HCT116 (cell line): ENCODE results near the gene NCDN. TPM values are rescaled to one million over a fixed set of nuclear protein-coding genes. Genes with fewer than 3 reads are reported as not detected.
A peak's percentile ranks its signal among the peaks of the same experiment; 100 is the strongest.

Experiments
- ATAC-seq: fragments of 200-7000 bp; cut with Tn5 transposase; 2 replicates; pipeline ENCODE4 v1.9.1; 2020; ENCODE audit warnings: mild to moderate bottlenecking, moderate library complexity
- BruUV-seq: library from RNA; stranded (reverse); fragments of 400-500 nt; replicated peaks from 2 replicates; lab custom pipeline; 2021; lab: Mats Ljungman, UMichigan
- CTCF ChIA-PET: fragments of 300-600 bp; sonication (Branson Sonifier 250); formaldehyde crosslinking; loops from one replicate; lab custom pipeline; 2021; ENCODE audit warnings: antibody characterized with exemption; lab: Charles Lee
- POLR2A ChIA-PET: fragments of 300-600, 350-600 bp; sonication (Branson Sonifier 250); formaldehyde crosslinking; loops from one replicate; lab custom pipeline; 2021; ENCODE audit warnings: antibody characterized with exemption; lab: Charles Lee
- RAD21 ChIA-PET, 2 experiments: fragments of 300-600 bp; sonication (Branson Sonifier 250); formaldehyde crosslinking; loops; one replicate each; lab custom pipeline; 2023; ENCODE audit warnings: low total read pairs in 2 of 2; ENCODE audit not compliant: uncharacterized antibody in 2 of 2, unreplicated experiment in 2 of 2, low non-redundant PET in 1 of 2; lab: Charles Lee
- DNase-seq: peaks from one replicate; pipeline ENCODE4 v3.0.0-alpha.2; 2010; ENCODE audit warnings: low read depth, low spot score
- H2AFZ ChIP-seq: fragments of 200-600 bp; shearing (Covaris generic), sonication (generic); 2 replicates; pipeline ENCODE4 v1.6.1; 2017; ENCODE audit warnings: low read depth, mixed run types, mixed read lengths, antibody characterized with exemption, low read length; ENCODE audit not compliant: poor library complexity, severe bottlenecking
- H3K27ac ChIP-seq: 2 replicates; pipeline ENCODE4 v1.5.1; 2012; ENCODE audit warnings: low read depth, low read length
- H3K27me3 ChIP-seq: fragments of 200-600 bp; sonication (generic); 2 replicates; pipeline ENCODE4 v1.6.1; 2016; ENCODE audit warnings: mixed run types, low read length, mixed read lengths; ENCODE audit not compliant: insufficient read depth
- H3K36me3 ChIP-seq, 2 experiments: fragments of 200-500 bp in 1 of 2; fragments of 200-600 bp in 1 of 2; sonication (Bioruptor generic) in 1 of 2; sonication (generic) in 1 of 2; 2 replicates each; pipeline versions ENCODE4 v1.5.1 to v1.6.1; 2014 to 2016; ENCODE audit warnings: low read length in 2 of 2, inconsistent platforms in 1 of 2, mixed read lengths in 1 of 2, mixed run types in 1 of 2; ENCODE audit not compliant: insufficient read depth in 2 of 2, control insufficient read depth in 1 of 2
- H3K4me1 ChIP-seq, 2 experiments: fragments of 200-600 bp in 1 of 2; sonication (generic) in 1 of 2; 2 replicates each; pipeline versions ENCODE4 v1.5.1 to v1.6.1; 2012 to 2017; ENCODE audit warnings: low read length in 2 of 2, inconsistent platforms in 1 of 2, mild to moderate bottlenecking in 1 of 2, mixed read lengths in 1 of 2, mixed run types in 1 of 2, moderate library complexity in 1 of 2; ENCODE audit not compliant: insufficient read depth in 2 of 2, control insufficient read depth in 1 of 2
- H3K4me2 ChIP-seq: fragments of 200-600 bp; sonication (generic); 2 replicates; pipeline ENCODE4 v1.6.1; 2017; ENCODE audit warnings: mixed run types, low read length, mixed read lengths
- H3K4me3 ChIP-seq, 2 experiments: fragments of 200-600 bp in 1 of 2; sonication (generic) in 1 of 2; replicated peaks in 1 of 2; 2 replicates each; pipeline ENCODE4 v1.5.1; 2011 to 2016; ENCODE audit warnings: low read length in 2 of 2, control low read depth in 1 of 2, low read depth in 1 of 2, mild to moderate bottlenecking in 1 of 2, mixed read lengths in 1 of 2, mixed run types in 1 of 2
- H3K79me2 ChIP-seq: fragments of 200-600 bp; sonication (generic); 2 replicates; pipeline ENCODE4 v1.6.1; 2017; ENCODE audit warnings: mild to moderate bottlenecking, mixed run types, low read length, moderate library complexity, mixed read lengths; ENCODE audit not compliant: insufficient read depth
- H3K9ac ChIP-seq: fragments of 200-600 bp; sonication (generic); 2 replicates; pipeline ENCODE4 v1.6.1; 2016; ENCODE audit warnings: low read length, mixed read lengths
- H3K9me2 ChIP-seq: fragments of 200-600 bp; sonication (generic), shearing (Covaris generic); 2 replicates; pipeline ENCODE4 v1.6.1; 2017; ENCODE audit warnings: mixed run types, mild to moderate bottlenecking, moderate library complexity; ENCODE audit not compliant: insufficient read depth
- H3K9me3 ChIP-seq, 2 experiments: fragments of 200-500 bp in 1 of 2; fragments of 200-600 bp in 1 of 2; sonication (Bioruptor generic) in 1 of 2; sonication (generic) in 1 of 2; 2 replicates each; pipeline ENCODE4 v1.6.1; 2014 to 2017; ENCODE audit warnings: low read length in 2 of 2, mixed read lengths in 2 of 2, inconsistent platforms in 1 of 2, low read depth in 1 of 2, mild to moderate bottlenecking in 1 of 2, mixed run types in 1 of 2, moderate library complexity in 1 of 2; ENCODE audit not compliant: control insufficient read depth in 1 of 2, insufficient read depth in 1 of 2
- H4K20me1 ChIP-seq: fragments of 200-600 bp; sonication (generic), shearing (Covaris generic); 2 replicates; pipeline ENCODE4 v1.6.1; 2017; ENCODE audit warnings: mixed run types, mild to moderate bottlenecking, moderate library complexity; ENCODE audit not compliant: insufficient read depth
- ATF3 ChIP-seq: IDR thresholded peaks from 2 replicates; pipeline ENCODE4 v1.6.1; 2012
- CBX3 ChIP-seq: IDR thresholded peaks from 2 replicates; pipeline ENCODE4 v1.6.1; 2012; ENCODE audit warnings: low read depth
- CEBPB ChIP-seq: IDR thresholded peaks from 2 replicates; pipeline ENCODE4 v1.6.1; 2012; ENCODE audit warnings: low read depth
- EGR1 ChIP-seq: IDR thresholded peaks from 2 replicates; pipeline ENCODE4 v1.6.1; 2012; ENCODE audit warnings: low read depth
- EZH2 ChIP-seq: fragments of 200-600 bp; sonication (generic); IDR thresholded peaks from 2 replicates; pipeline ENCODE4 v1.6.1; 2017; ENCODE audit warnings: antibody characterized with exemption, mixed run types
- EZH2phosphoT487 ChIP-seq: fragments of 200-600 bp; IDR thresholded peaks from 2 replicates; pipeline ENCODE4 v1.6.1; 2018; ENCODE audit warnings: antibody characterized with exemption, borderline replicate concordance
- FOSL1 ChIP-seq: IDR thresholded peaks from 2 replicates; pipeline ENCODE4 v1.6.1; 2012; ENCODE audit warnings: low read depth
- JUND ChIP-seq: IDR thresholded peaks from 2 replicates; pipeline ENCODE4 v1.6.1; 2012
- POLR2A ChIP-seq: IDR thresholded peaks from 2 replicates; pipeline ENCODE4 v1.7.0; 2011; ENCODE audit warnings: borderline replicate concordance; ENCODE audit not compliant: insufficient read depth, insufficient read length; ENCODE audit errors: extremely low read depth
- POLR2AphosphoS5 ChIP-seq: IDR thresholded peaks from 2 replicates; pipeline ENCODE4 v1.6.1; 2011; ENCODE audit warnings: mild to moderate bottlenecking, low read depth, low read length, moderate library complexity
- RAD21 ChIP-seq: IDR thresholded peaks from 2 replicates; pipeline ENCODE4 v1.6.1; 2012; ENCODE audit warnings: low read depth, mild to moderate bottlenecking
- REST ChIP-seq: IDR thresholded peaks from 2 replicates; pipeline ENCODE4 v1.6.1; 2012; ENCODE audit warnings: low read depth
- SIN3A ChIP-seq: IDR thresholded peaks from 2 replicates; pipeline ENCODE4 v1.6.1; 2012; ENCODE audit warnings: low read depth
- SRF ChIP-seq: IDR thresholded peaks from 2 replicates; pipeline ENCODE4 v1.6.1; 2012; ENCODE audit warnings: low read depth
- TCF7L2 ChIP-seq: IDR thresholded peaks from 2 replicates; pipeline ENCODE4 v1.7.0; 2011; ENCODE audit warnings: borderline replicate concordance, inconsistent platforms; ENCODE audit not compliant: insufficient read depth, insufficient read length; ENCODE audit errors: extremely low read depth
- ZNF274 ChIP-seq: fragments of 200-500 bp; sonication (Bioruptor generic); IDR thresholded peaks from 2 replicates; pipeline ENCODE4 v1.6.1; 2014; ENCODE audit warnings: mild to moderate bottlenecking, low read depth, low read length, inconsistent platforms
- intact Hi-C: fragments of 100-400 bp; cut with micrococcal nuclease; formaldehyde crosslinking; loops from 2 replicates; pipeline ENCODE4 v1.10.0; 2022
- total RNA-seq: library from RNA; stranded (reverse); gene quantifications from one replicate; pipeline ENCODE4 v1.2.1, GENCODE V29; 2021; ENCODE audit not compliant: unreplicated experiment

Gene NCDN
- total RNA-seq, 1 experiment from 2014 or later: 24.5 TPM

GRCh38 chr1:35558374-35559316, 1.0 kb downstream of the NCDN start:
- Histone ChIP-seq H3K36me3 (peaks cover 6 to 9% of the 10 kb centered on the region in 2 experiments), H3K9me2 (no peaks in the 10 kb centered on the region), H4K20me1 (no peaks in the 10 kb centered on the region), H3K27me3 (no peaks in the 10 kb centered on the region), H3K27ac (peak overlapping the region; percentile 84; the same call in 1 of the 2 replicates), H3K79me2 (peaks cover 37% of the 10 kb centered on the region), H3K4me2 (peak overlapping the region; percentile 85), H3K4me1 (peaks cover 8 to 19% of the 10 kb centered on the region in 2 experiments; a peak in 3 of 4 replicates), H3K9me3 (no peaks in the 10 kb centered on the region), H2AFZ (no peak overlapping the region), H3K4me3 (peak overlapping the region; percentile 78 to 89), H3K9ac (peak overlapping the region; percentile 85)
- intact Hi-C loops: no loop called here
- no peak for DNase-seq
- ATAC-seq: no peak
- ChIA-PET POLR2A (no interaction called here), RAD21 (interaction anchor here in 1 of 2 experiments (0.6 kb wide), 2 partner anchors 120 to 157 kb away, joined by 4 read pairs; no protein-coding TSS in a partner anchor), CTCF (interaction anchor here (1.0 to 1.5 kb wide), 3 partner anchors 108 to 210 kb away, joined by 3 to 4 read pairs (median 4); no protein-coding TSS in a partner anchor)
- BruUV-seq: no TSS peak
- no peak for TF ChIP-seq TCF7L2
- TF ChIP-seq CBX3: no peak
- no peak for TF ChIP-seq SIN3A
- TF ChIP-seq REST: no peak
- no peak for TF ChIP-seq ATF3
- no peak for TF ChIP-seq JUND
- TF ChIP-seq EGR1: no peak
- TF ChIP-seq POLR2A: no peak
- TF ChIP-seq EZH2: no peak
- TF ChIP-seq SRF: no peak
- no peak for TF ChIP-seq CEBPB
- no peak for TF ChIP-seq POLR2AphosphoS5
- no peak for TF ChIP-seq ZNF274
- TF ChIP-seq RAD21: no peak
- TF ChIP-seq FOSL1: no peak
- no peak for TF ChIP-seq EZH2phosphoT487
